HepG2 (cell line): ENCODE measurements around the gene SEPTIN2. TPM values are rescaled to one million over a fixed set of nuclear protein-coding genes. Genes with fewer than 3 reads are reported as not detected.
A peak's percentile ranks its signal among the peaks of the same experiment; 100 is the strongest.

Experiments used
- ATAC-seq: fragments of 200-7000 bp; cut with Tn5 transposase; 3 replicates; pipeline ENCODE4 v1.9.1; 2020; ENCODE audit warnings: mild to moderate bottlenecking, moderate library complexity
- BruUV-seq: library from RNA; stranded (reverse); fragments of 400-500 nt; replicated peaks from 2 replicates; lab custom pipeline; 2021; lab: Mats Ljungman, UMichigan
- CTCF ChIA-PET: fragments of 300-600 bp; formaldehyde crosslinking; extraction: SDS; loops from one replicate; lab custom pipeline; 2021; ENCODE audit warnings: low total read pairs, inconsistent platforms, low intra/inter-chr PET ratio; lab: Yijun Ruan, JAX
- POLR2A ChIA-PET: fragments of 350-600 bp; sonication (Branson Sonifier 250); formaldehyde crosslinking; loops from one replicate; lab custom pipeline; 2020; ENCODE audit warnings: antibody characterized with exemption, inconsistent platforms; lab: Yijun Ruan, JAX
- DNase-seq: peaks from one replicate; pipeline ENCODE4 v3.0.0-alpha.2; 2015; ENCODE audit warnings: low spot score
- FAIRE-seq: peaks from 3 replicates; lab custom pipeline; 2011; peaks lifted over from hg19 to GRCh38; lab: Jason Lieb, UNC
- H2AFZ ChIP-seq: one replicate; pipeline ENCODE4 v1.6.1; 2011; ENCODE audit warnings: low read length, inconsistent platforms
- H3K27ac ChIP-seq: fragments of 300-600 bp; 3 replicates; pipeline ENCODE4 v1.8.0; 2011; ENCODE audit warnings: mixed run types, mild to moderate bottlenecking, mixed read lengths, low read length, inconsistent platforms; ENCODE audit not compliant: insufficient read depth; ENCODE audit errors: extremely low read length
- H3K27me3 ChIP-seq, 2 experiments: fragments of 200-600 bp in 1 of 2; 2 replicates in 1 of 2; 3 replicates in 1 of 2; pipeline versions ENCODE4 v1.6.0 to v1.8.0; 2011; ENCODE audit warnings: low read length in 2 of 2, mild to moderate bottlenecking in 2 of 2, moderate library complexity in 2 of 2, inconsistent platforms in 1 of 2; ENCODE audit not compliant: insufficient read depth in 2 of 2, control insufficient read depth in 1 of 2
- H3K36me3 ChIP-seq, 2 experiments: fragments of 200-600 bp in 1 of 2; replicated peaks in 1 of 2; 2 replicates in 1 of 2; 3 replicates in 1 of 2; pipeline versions ENCODE4 v1.5.1 to v1.8.0; 2011; ENCODE audit warnings: low read length in 2 of 2, inconsistent platforms in 1 of 2; ENCODE audit not compliant: insufficient read depth in 2 of 2, control insufficient read depth in 1 of 2
- H3K4me1 ChIP-seq: 2 replicates; pipeline ENCODE4 v1.5.1; 2012; ENCODE audit warnings: low read length, inconsistent platforms; ENCODE audit not compliant: insufficient read depth
- H3K4me2 ChIP-seq: 2 replicates; pipeline ENCODE4 v1.6.0; 2011; ENCODE audit warnings: low read depth, low read length, inconsistent platforms
- H3K4me3 ChIP-seq, 3 experiments: fragments of 200-600 bp in 1 of 3; sonication (generic), shearing (Covaris generic) in 1 of 3; replicated peaks in 1 of 3; 2 replicates each; pipeline ENCODE4 v1.5.1; 2011 to 2016; ENCODE audit warnings: low read length in 3 of 3, inconsistent platforms in 2 of 3, low read depth in 2 of 3, mild to moderate bottlenecking in 2 of 3, control low read depth in 1 of 3, mixed read lengths in 1 of 3; ENCODE audit not compliant: insufficient read depth in 1 of 3
- H3K79me2 ChIP-seq: one replicate; pipeline ENCODE4 v1.6.1; 2011; ENCODE audit warnings: low read length, inconsistent platforms; ENCODE audit not compliant: insufficient read depth
- H3K9ac ChIP-seq: 2 replicates; pipeline ENCODE4 v1.6.0; 2011; ENCODE audit warnings: mild to moderate bottlenecking, low read depth, low read length, inconsistent platforms; ENCODE audit not compliant: insufficient read depth
- H3K9me3 ChIP-seq: 2 replicates; pipeline ENCODE4 v1.5.1; 2012; ENCODE audit warnings: mild to moderate bottlenecking, low read length
- H4K20me1 ChIP-seq: 2 replicates; pipeline ENCODE4 v1.6.0; 2011; ENCODE audit warnings: inconsistent platforms, mild to moderate bottlenecking, low read length, moderate library complexity; ENCODE audit not compliant: insufficient read depth
- CAMTA2 ChIP-seq: sonication (generic); formaldehyde crosslinking; IDR thresholded peaks from 2 replicates; pipeline ENCODE4 v1.4.0; 2020; ENCODE audit warnings: mild to moderate bottlenecking, missing genetic modification reagents, borderline replicate concordance
- ZNF432 ChIP-seq: sonication (generic); formaldehyde crosslinking; IDR thresholded peaks from 2 replicates; pipeline ENCODE4 v1.5.0; 2020; ENCODE audit warnings: missing genetic modification reagents, mild to moderate bottlenecking, borderline replicate concordance
- ZNF660 ChIP-seq: sonication (generic); formaldehyde crosslinking; IDR thresholded peaks from 2 replicates; pipeline ENCODE4 v1.5.1; 2020; ENCODE audit warnings: mild to moderate bottlenecking, low read depth, missing genetic modification reagents, borderline replicate concordance
- WGBS: methylation state at CpG from one replicate; pipeline ENCODE4 v1.1.6; 2017; ENCODE audit warnings: low lambda C conversion rate; 5-methylcytosine and 5-hydroxymethylcytosine counted together
- in situ Hi-C: cut with HindIII; loops from 2 replicates; pipeline ENCODE4 v1.10.0; 2017; ENCODE audit warnings: low pct_unique_long_range_greater_than_20kb; ENCODE audit not compliant: extremely low pct_ligation_motif_present
- intact Hi-C: fragments of 100-400 bp; cut with micrococcal nuclease; formaldehyde crosslinking; loops from one replicate; pipeline ENCODE4 v1.10.0; 2022; ENCODE audit not compliant: unreplicated experiment
- polyA plus RNA-seq, 8 experiments: library from polyadenylated mRNA; depleted of rRNA in 3 of 8; stranded (reverse) in 7 of 8; unstranded in 1 of 8; fragments of >200 nt; fragmentation: Illumina TruSeq in 4 of 8; extraction: Trizol in 4 of 8; gene quantifications; 2 replicates each; pipeline versions ENCODE4 v1.2.1 to v1.2.3, GENCODE V29; 2011 to 2016; ENCODE audit warnings: low read depth in 4 of 8, missing spikeins in 1 of 8, mixed read lengths in 1 of 8; ENCODE audit not compliant: insufficient read depth in 1 of 8
- total RNA-seq, 5 experiments: library from RNA; depleted of rRNA; stranded (reverse); fragments of >200 nt; fragmentation: Illumina TruSeq; extraction: Trizol; gene quantifications; 2 replicates each; pipeline ENCODE4 v1.2.3, GENCODE V29; 2016; ENCODE audit warnings: low read depth in 1 of 5
- TF ChIP-seq, protein P1 (sequence below): sonication (generic); formaldehyde crosslinking; IDR thresholded peaks from 2 replicates; pipeline ENCODE4 v1.5.1; 2020; ENCODE audit warnings: mild to moderate bottlenecking, missing genetic modification reagents, moderate library complexity
- TF ChIP-seq, protein P2 (sequence below): sonication (generic); formaldehyde crosslinking; IDR thresholded peaks from 2 replicates; pipeline ENCODE4 v1.4.0; 2020; ENCODE audit warnings: missing genetic modification reagents

SEPTIN2 gene
- total and polyA plus RNA-seq, 2 of the 13 experiments (the other 11 are each of a cell fraction or from before 2014, with no cell fraction given) = 493 to 733 TPM

DNA sequence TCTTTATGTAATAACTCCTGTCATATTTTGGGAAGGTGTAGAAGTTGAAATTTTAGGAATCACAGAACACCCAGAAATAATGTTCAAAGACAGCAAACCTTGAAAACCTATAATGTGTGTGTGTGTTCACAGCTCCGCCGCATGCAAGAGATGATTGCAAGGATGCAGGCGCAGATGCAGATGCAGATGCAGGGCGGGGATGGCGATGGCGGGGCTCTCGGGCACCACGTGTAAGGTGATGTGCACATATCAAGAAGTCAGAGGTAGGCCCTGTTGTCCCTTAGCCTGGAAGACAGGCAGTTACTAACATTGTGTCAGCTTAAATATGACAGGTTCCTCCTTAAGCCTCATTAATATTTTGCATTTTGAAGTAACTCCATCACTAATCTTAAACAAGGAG is 34.2 kb downstream of the SEPTIN2 start:
- peaks cover 21 to 74% of the 10 kb centered on the region in 2 experiments for H3K36me3 ChIP-seq
- H3K9me3 ChIP-seq = no peaks in the 10 kb centered on the region
- ATAC-seq (no peak), DNase-seq (no peak), FAIRE-seq (no peak)
- H3K4me1 ChIP-seq = peaks cover 61% of the 10 kb centered on the region
- H3K4me3 ChIP-seq = no peak overlapping the region
- no TSS peak for BruUV-seq
- ChIA-PET POLR2A (interaction anchor here (0.5 to 4.0 kb wide), 4 partner anchors 9 to 48 kb away, joined by 3 to 55 read pairs (median 4); partner anchors contain the start of genes HDLBP and SEPTIN2), CTCF (no interaction called here)
- intact Hi-C loops = loop anchor here (2.0 to 10.0 kb wide), 3 partner anchors 33 to 155 kb away; partner anchors contain the start of gene STK25
- no peaks in the 10 kb centered on the region for H3K27me3 ChIP-seq
- TF ChIP-seq ZNF432 (no peak), ZNF660 (CRISPR knock-in tag) (no peak), CAMTA2 (CRISPR knock-in tag) (no peak)
- TF ChIP-seq, protein P1, sequence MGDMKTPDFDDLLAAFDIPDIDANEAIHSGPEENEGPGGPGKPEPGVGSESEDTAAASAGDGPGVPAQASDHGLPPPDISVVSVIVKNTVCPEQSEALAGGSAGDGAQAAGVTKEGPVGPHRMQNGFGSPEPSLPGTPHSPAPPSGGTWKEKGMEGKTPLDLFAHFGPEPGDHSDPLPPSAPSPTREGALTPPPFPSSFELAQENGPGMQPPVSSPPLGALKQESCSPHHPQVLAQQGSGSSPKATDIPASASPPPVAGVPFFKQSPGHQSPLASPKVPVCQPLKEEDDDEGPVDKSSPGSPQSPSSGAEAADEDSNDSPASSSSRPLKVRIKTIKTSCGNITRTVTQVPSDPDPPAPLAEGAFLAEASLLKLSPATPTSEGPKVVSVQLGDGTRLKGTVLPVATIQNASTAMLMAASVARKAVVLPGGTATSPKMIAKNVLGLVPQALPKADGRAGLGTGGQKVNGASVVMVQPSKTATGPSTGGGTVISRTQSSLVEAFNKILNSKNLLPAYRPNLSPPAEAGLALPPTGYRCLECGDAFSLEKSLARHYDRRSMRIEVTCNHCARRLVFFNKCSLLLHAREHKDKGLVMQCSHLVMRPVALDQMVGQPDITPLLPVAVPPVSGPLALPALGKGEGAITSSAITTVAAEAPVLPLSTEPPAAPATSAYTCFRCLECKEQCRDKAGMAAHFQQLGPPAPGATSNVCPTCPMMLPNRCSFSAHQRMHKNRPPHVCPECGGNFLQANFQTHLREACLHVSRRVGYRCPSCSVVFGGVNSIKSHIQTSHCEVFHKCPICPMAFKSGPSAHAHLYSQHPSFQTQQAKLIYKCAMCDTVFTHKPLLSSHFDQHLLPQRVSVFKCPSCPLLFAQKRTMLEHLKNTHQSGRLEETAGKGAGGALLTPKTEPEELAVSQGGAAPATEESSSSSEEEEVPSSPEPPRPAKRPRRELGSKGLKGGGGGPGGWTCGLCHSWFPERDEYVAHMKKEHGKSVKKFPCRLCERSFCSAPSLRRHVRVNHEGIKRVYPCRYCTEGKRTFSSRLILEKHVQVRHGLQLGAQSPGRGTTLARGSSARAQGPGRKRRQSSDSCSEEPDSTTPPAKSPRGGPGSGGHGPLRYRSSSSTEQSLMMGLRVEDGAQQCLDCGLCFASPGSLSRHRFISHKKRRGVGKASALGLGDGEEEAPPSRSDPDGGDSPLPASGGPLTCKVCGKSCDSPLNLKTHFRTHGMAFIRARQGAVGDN (CRISPR knock-in tag) = peak; percentile 11; the same call in 1 of the 2 replicates
- TF ChIP-seq, protein P2, sequence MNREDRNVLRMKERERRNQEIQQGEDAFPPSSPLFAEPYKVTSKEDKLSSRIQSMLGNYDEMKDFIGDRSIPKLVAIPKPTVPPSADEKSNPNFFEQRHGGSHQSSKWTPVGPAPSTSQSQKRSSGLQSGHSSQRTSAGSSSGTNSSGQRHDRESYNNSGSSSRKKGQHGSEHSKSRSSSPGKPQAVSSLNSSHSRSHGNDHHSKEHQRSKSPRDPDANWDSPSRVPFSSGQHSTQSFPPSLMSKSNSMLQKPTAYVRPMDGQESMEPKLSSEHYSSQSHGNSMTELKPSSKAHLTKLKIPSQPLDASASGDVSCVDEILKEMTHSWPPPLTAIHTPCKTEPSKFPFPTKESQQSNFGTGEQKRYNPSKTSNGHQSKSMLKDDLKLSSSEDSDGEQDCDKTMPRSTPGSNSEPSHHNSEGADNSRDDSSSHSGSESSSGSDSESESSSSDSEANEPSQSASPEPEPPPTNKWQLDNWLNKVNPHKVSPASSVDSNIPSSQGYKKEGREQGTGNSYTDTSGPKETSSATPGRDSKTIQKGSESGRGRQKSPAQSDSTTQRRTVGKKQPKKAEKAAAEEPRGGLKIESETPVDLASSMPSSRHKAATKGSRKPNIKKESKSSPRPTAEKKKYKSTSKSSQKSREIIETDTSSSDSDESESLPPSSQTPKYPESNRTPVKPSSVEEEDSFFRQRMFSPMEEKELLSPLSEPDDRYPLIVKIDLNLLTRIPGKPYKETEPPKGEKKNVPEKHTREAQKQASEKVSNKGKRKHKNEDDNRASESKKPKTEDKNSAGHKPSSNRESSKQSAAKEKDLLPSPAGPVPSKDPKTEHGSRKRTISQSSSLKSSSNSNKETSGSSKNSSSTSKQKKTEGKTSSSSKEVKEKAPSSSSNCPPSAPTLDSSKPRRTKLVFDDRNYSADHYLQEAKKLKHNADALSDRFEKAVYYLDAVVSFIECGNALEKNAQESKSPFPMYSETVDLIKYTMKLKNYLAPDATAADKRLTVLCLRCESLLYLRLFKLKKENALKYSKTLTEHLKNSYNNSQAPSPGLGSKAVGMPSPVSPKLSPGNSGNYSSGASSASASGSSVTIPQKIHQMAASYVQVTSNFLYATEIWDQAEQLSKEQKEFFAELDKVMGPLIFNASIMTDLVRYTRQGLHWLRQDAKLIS = no peak
- H4K20me1 ChIP-seq = peaks cover 29% of the 10 kb centered on the region
- peaks cover 5% of the 10 kb centered on the region for H3K79me2 ChIP-seq
- no peak overlapping the region for H3K4me2 ChIP-seq
- in situ Hi-C loops = loop anchor here (5.0 kb wide), 1 partner anchor 33 kb away; the partner anchor contains the start of genes HDLBP and SEPTIN2
- H3K27ac ChIP-seq = peak overlapping the region; percentile 86
- WGBS = 95% methylated on average over 8 of the region's 8 CpGs
- H3K9ac ChIP-seq = no peak overlapping the region
- no peak overlapping the region for H2AFZ ChIP-seq
